HL-60/S4 treated with phorbol 12-myristate 13-acetate at 8.2 ng/mL for 4 days and 3 days (cell line): ENCODE data around the gene TRIM73.
"Not testable (repeated sequence)": the region's sequence is repeated elsewhere in the genome, so short reads cannot be mapped to it uniquely, and the experiment has no call there.

Experiments used
- in situ Hi-C: fragments of 300-500 bp; cut with MboI; formaldehyde crosslinking; loops from 2 replicates; pipeline ENCODE4 v1.15.0; 2022; ENCODE audit warnings: low sequenced_read_pairs

The TRIM73 gene

DNA sequence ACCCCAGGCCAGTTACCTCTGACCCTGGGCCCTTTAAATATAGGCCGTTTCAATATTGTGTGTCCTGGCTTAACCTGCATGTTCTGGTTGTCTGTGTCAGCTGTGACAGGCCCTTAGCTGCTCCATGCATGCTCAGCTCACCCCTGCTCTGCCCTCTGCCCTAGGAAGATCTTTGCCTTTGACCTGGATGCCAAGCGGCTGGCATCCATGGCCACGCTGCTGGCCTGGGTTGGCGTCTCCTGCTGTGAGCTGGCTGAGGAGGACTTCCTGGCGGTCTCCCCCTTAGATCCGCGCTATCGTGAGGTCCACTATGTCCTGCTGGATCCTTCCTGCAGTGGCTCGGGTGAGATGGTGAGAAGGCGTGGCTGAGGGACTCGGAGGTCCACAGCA lies 20.0 kb downstream of the TRIM73 start:
- in situ Hi-C loops: not testable (repeated sequence)

DNA sequence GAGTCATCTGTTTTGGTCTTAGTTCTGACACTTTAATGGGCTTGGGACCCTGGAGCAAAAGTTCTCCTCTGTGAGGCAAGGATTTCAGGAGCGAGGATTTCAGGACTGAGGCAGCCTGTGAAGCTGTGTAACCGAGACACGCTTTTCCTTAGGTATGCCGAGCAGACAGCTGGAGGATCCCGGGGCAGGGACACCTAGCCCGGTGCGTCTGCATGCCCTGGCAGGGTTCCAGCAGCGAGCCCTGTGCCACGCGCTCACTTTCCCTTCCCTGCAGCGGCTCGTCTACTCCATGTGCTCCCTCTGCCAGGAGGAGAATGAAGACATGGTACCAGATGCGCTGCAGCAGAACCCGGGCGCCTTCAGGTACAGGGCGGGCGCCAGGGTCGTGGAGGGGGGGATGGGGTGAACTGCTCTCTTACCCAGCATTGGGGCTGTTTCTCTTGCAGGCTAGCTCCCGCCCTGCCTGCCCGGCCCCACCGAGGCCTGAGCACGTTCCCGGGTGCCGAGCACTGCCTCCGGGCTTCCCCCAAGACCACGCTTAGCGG lies 20.5 kb downstream of the TRIM73 start:
- in situ Hi-C loops: not testable (repeated sequence)

DNA sequence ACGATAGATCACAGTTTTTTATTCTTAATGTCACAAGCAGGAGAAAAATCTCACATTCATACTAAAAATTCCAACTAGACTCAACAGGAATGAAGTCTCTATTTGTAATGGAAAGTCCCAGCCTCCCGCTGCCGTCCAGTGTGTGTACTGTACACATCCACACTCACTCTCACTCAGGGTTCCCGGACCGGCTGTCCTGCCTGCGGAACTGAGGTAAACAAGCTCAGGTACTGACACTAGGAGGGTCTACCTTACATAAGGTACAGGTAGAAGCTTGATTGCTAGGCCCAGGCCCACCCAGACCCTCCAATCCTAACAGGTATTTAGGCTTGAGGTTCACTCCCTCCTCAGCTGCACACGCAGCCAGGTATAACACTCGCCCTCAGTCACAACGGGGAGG lies 21.4 kb downstream of the TRIM73 start:
- in situ Hi-C loops: not testable (repeated sequence)

DNA sequence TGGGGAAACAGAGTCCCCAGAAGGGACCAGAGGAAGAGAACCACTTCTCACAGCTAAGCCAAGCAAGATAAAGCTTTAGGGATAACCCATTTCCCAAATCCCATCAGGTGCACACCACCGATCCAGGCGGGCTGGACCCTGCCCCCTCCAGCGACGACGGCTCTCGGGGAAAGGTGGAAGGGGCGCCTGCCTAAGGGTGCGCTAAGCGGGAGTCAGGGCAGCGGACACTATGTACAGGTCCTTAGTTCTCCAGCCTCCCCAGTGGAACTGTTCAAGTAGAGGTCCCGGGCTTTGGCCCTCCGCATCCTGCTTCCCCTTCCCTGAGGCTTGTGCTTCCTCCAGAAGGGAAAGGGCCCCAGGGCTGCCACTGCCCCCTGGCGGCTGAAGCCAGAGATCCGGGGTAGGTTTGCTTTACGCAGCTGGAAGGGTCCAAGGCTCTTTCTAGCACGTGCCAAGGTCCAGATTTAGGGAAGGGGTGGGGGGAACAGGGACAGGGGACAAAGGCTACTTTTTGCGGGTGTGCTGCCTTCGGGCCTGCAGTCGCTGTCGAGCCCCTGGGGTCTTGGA lies 22.9 kb downstream of the TRIM73 start:
- in situ Hi-C loops: not testable (repeated sequence)

DNA sequence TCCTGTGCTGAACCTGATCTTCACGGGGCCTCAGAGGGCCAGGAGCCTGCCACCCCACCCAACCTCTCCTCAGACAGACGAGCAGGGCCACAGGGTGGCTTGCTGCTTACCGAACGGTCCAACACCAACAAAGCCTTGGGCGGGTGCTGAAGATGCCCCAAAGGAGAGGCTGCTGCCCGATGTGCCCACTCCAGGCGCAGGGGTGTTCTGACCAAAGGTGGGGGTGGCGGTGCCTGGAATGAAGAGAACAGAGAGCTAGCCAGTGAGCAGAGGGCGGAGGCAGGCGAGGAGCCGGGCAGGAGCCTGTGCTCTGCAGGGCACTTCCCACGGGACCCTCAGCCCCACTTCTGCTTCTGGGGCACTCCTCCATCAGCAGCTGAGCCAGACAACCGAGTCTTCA lies 23.8 kb downstream of the TRIM73 start:
- in situ Hi-C loops: not testable (repeated sequence)

DNA sequence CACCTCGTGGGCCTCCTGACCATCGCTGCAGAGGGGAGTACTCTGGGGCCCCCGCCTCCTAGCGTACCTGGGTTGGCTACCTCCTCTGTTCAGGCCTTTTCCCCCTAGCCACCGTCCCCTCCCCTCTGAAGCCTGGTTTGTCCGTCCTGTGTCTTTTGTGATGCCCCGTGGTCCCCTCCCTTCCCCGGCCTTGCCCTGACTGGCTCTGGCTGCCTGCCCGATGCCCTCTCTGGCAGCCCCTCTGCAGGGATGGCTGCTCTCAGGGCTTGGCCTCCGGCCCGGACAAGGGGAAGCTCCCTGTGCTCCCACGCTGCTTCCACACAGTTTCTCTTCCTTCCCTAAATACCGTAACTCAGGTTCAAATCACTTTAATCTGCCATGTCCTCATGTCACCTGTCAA lies 24.3 kb downstream of the TRIM73 start:
- in situ Hi-C loops: not testable (repeated sequence)

DNA sequence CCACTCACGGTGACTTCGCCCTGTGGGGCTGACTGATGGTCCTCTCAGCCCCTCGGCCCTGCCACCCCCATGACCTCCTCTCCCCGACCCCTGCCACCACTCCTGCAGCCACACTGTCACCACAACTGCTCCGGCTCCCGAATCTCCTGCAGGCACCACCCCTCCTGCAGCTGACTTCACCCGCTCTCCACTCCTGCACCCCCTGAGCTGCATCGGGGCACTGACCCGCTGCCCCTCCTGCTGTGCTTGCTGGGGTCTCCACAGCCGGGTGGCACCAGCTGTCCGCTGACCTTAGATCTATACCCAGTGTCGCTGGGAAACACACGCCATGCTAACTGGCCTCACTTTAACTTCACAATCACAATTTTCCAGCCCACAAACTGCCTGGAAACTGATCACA lies 24.7 kb downstream of the TRIM73 start:
- in situ Hi-C loops: not testable (repeated sequence)

DNA sequence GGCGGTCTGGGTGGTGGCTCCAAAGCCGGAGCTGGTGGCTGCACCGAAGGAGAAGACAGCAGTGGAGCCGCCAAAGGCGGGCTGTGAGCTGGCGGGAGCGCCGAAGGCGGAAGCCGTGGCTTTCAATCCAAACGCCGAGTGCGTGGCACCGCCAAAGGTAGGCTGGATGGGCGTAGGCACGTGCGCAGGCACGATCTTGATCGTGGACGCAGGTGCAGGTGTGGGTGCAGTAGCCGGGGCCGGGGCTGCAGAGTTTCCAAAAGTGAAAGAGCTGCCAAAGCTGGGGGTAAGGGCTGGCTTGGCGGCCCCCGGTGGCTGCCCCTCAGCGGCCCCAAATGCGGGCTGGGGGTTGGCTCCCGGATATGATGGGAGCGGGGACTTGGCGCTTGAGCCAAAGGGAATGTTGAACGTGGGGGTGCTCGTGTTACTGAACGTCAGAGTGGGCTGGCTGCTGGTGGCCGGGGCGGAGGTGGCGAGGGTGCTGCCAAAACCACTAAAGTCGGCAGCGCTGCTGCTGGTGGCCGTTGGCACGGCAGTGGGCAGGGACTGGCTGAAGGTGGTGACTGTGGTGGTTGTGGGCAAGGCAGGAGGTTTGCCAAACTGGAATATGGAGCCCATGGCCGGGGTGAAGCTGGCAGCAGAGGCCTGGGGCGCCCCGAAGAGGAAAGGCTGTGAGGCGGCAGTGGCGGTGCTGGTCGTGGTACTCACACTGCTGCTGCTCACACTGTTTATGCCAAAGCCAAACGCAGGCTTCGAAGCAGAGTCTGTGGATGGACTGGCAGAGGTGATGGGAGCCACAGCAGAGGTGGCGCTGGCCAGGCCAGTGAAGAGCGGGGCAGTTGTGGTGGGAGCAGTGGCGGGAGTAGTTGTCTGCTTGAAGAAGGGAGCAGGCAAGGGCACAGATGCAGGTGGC lies 26.6 kb downstream of the TRIM73 start:
- in situ Hi-C loops: not testable (repeated sequence)

DNA sequence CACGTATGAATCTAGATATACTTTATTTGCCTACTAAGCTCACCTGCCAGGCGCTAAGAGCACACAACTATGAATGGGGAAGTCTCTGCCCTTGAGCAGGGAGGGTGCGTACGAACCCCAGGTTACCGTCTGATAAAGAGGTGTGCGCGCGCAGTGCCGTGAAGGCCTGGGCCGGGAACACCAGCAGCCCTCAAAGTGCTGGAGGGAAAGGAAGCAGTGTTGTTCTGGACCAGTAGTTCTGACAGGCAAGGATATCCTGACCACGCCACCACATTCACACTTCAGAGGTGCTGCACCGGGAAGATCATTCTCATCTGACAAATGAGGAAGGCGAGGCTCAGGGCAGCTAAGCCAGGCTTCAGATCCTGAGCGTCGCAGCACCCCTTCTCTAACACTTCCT lies 28.1 kb downstream of the TRIM73 start:
- in situ Hi-C loops: not testable (repeated sequence)

DNA sequence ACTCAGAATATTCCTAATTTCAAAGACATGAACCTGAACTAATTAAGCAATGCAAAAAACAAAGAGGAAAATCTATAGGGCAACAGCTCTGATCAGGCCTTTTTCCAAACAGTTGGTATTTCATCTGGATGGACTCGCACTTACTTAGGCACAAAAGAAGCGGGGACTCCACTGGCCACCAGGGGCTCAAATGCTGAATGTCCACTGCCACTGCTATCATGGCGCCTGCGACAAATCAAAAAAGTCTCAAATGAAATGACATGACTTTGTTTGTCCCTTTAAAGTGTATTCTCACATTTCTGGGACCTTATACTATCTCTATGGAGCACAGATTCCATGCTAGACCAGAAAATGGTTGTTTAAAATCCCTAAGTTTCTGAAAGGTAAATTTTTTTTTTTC lies 43.6 kb downstream of the TRIM73 start:
- in situ Hi-C loops: not testable (repeated sequence)

DNA sequence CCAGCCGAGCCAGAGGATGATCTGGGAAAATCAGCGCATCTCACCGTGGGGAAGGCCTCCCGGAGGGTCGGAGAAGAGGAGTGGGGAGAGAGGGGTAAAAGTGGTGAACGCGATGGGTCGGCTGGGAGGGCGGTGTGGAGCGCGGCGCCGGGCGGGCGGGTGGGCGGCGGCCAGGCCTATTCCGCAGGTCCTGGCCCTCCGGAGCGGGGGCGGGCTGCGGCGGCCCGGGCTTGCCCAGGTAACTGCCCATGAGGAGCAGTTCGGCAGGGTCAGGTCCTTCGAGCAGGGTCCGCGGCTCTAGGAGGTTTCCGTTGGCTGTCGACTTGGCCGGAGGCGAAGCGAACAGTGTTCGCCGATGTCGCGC lies 46.7 kb downstream of the TRIM73 start:
- in situ Hi-C loops: not testable (repeated sequence)

DNA sequence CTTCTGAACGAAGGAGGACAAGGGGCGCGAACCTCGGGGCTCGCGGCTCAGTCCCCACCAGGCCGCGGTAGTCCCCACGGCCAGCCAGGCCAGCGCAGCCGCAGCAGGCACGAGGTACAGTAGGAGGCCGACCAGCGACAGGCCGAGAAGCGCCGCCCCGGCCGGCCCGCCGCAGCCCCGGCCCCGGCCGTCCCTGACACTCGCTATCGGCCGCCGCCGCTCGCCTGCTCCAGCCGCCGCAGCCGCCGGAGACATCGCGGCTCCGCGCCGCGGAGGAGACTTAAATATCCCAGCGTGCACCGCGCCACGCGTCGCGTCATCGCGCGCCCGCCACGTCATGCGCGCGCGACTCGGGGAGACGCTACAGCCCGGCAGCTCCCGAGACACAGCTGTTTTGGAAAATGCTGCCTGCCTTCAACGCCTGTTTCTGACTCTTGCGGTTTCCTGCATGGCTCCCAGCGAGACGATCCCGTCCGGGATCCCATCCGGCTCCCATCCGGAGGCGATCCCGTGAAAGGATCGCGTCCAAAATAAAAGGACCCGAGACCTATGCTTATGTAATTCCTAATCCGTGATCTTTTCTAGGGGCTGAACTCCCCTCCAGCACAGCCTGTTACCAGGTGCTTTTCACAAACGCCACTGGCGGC lies 47.2 kb downstream of the TRIM73 start:
- in situ Hi-C loops: not testable (repeated sequence)

DNA sequence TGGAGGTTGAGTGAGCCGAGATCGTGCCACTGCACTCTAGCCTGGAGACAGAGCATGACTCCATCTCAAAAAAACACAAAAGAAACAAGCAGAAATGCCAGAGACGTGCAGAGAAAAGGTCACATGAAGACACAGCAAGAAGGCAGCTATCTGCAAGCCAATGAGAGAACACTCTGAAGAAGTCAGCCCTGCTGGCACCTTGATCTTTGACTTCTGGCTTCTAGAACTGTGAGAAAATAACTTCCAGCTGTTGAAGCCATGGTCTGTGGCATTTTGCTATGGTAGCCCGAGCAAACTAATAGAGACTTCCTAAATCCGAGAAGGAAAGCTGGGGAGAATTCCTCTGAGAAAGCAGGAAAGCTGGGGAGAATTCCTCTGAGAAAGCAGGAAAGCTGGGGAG lies 54.5 kb downstream of the TRIM73 start:
- in situ Hi-C loops: not testable (repeated sequence)

DNA sequence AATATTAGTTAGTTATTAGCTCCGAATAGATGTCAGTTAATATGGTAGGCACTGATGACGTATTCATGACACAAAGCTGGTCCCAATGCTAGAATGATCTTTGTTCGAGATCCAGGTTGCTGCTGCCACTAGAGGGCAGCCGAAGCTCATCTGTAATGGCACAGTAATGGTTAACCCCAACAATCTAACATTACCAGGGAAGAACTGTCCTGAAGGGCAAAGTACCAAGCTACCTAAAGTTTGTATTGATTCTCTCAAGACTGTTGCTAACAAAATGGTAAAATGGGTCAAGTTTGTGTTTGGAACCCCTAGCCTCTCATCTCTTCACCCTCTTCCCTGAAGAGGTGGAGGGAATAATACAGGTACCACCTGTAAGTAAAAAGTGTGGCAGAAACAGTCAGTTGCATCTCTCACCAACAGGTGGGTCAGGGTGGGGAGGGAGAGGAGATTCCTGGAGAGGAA lies 57.1 kb downstream of the TRIM73 start:
- in situ Hi-C loops: not testable (repeated sequence)
